Loucy (cell line): ENCODE results near the gene KRT80.

ENCODE experiments used
- H2AFZ ChIP-seq: fragments of 200-600 bp; sonication (generic); 2 replicates; pipeline ENCODE4 v1.6.0; 2016; ENCODE audit warnings: antibody characterized with exemption, mild to moderate bottlenecking, low read length, moderate library complexity
- H3F3A ChIP-seq: fragments of 200-600 bp; 2 replicates; pipeline ENCODE4 v1.6.0; 2016; ENCODE audit warnings: antibody characterized with exemption, low read depth, mild to moderate bottlenecking
- H3K27me3 ChIP-seq: fragments of 200-600 bp; sonication (generic); 2 replicates; pipeline ENCODE4 v1.6.1; 2014; ENCODE audit warnings: low read length, mild to moderate bottlenecking; ENCODE audit not compliant: insufficient read depth, poor library complexity, severe bottlenecking
- H3K36me3 ChIP-seq: fragments of 200-600 bp; sonication (generic); 2 replicates; pipeline ENCODE4 v1.6.1; 2016; ENCODE audit warnings: low read length; ENCODE audit not compliant: insufficient read depth
- H3K4me1 ChIP-seq: fragments of 200-600 bp; sonication (generic); 2 replicates; pipeline ENCODE4 v1.5.1; 2014; ENCODE audit warnings: low read length, mild to moderate bottlenecking; ENCODE audit not compliant: insufficient read depth, poor library complexity, severe bottlenecking
- H3K4me2 ChIP-seq: fragments of 200-600 bp; sonication (generic); 2 replicates; pipeline ENCODE4 v1.6.0; 2014; ENCODE audit warnings: antibody characterized with exemption, low read length, low read depth, mild to moderate bottlenecking; ENCODE audit not compliant: poor library complexity, severe bottlenecking
- H3K4me3 ChIP-seq: fragments of 200-600 bp; sonication (generic); 2 replicates; pipeline ENCODE4 v1.5.1; 2014; ENCODE audit warnings: low read length, mild to moderate bottlenecking, mixed read lengths; ENCODE audit not compliant: poor library complexity, severe bottlenecking
- H3K79me2 ChIP-seq: fragments of 200-600 bp; sonication (generic); 2 replicates; pipeline ENCODE4 v1.6.1; 2014; ENCODE audit warnings: low read length; ENCODE audit not compliant: insufficient read depth
- H3K9ac ChIP-seq: fragments of 200-600 bp; sonication (generic); 2 replicates; pipeline ENCODE4 v1.6.0; 2014; ENCODE audit warnings: mild to moderate bottlenecking, low read depth, low read length, moderate library complexity; ENCODE audit not compliant: poor library complexity, severe bottlenecking
- H3K9me2 ChIP-seq: fragments of 200-600 bp; sonication (generic); replicated peaks from 2 replicates; pipeline ENCODE4 v1.6.1; 2016; ENCODE audit warnings: low read depth, low read length, mixed read lengths
- H3K9me3 ChIP-seq: fragments of 200-600 bp; sonication (generic); 2 replicates; pipeline ENCODE4 v1.6.1; 2014; ENCODE audit warnings: mild to moderate bottlenecking, antibody characterized with exemption, low read length, low read depth; ENCODE audit not compliant: insufficient read depth
- H4K20me1 ChIP-seq: fragments of 200-600 bp; sonication (generic); 2 replicates; pipeline ENCODE4 v1.6.0; 2014; ENCODE audit warnings: antibody characterized with exemption, low read length, mild to moderate bottlenecking; ENCODE audit not compliant: insufficient read depth, poor library complexity, severe bottlenecking
- EZH2phosphoT487 ChIP-seq: fragments of 200-600 bp; IDR thresholded peaks from 2 replicates; pipeline ENCODE4 v1.6.1; 2018; ENCODE audit warnings: antibody characterized with exemption, mild to moderate bottlenecking, moderate library complexity, borderline replicate concordance
- TF ChIP-seq, protein P1 (sequence below): fragments of 200-600 bp; sonication (generic); conservative IDR thresholded peaks from 2 replicates; pipeline ENCODE4 v1.5.1; 2014; ENCODE audit warnings: mild to moderate bottlenecking, antibody characterized with exemption, low read length

Gene KRT80

DNA sequence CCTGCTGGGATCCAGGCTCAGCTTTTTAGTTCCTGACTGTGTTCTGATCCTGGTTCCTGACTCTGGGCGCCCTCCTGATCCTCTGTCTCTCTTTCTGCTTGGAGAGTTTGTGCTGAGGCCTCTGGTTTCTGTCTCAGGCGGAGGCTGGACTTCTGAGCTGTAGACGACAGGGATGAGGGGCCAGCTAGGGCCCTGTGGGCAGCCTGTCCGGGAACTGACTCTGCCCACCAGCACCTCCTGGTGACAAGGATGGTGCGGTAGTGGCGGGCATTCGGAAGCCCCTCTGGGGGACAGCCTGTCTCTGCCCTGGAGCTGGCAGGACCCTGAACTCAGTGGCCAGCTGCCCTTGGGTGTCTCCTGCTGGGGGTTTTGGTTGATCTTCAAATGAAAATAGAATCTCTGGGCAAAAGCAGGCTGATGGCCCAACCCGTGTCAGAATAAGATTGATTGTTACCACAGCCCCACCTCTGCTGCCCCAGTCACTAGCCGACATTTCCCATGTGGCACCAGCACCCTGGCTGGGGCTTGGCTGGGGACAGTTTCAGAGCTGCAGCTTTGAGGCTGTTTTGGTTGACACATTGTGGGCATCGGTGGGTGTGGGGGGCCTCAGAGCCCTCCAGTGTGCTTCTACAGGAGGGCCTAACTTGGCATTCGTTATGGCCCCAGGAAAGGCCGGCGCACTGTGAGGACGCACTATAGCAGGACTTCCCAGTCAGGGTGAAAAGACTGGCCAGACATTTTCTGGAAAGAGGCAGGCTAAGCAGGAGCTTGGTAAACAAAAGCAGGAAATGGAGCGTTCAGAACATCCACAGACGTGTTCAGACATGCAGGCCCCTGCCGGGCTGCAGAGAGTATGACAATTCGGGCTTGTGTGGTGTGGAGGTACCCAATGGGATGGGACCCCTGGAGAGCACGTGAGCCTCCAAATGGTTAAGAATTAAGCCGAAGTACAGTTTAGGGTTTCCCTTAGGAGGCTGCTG lies 16.2 kb downstream of the KRT80 start:
- H3K27me3 ChIP-seq, result no peaks in the 10 kb centered on the region
- H2AFZ ChIP-seq, result no peak overlapping the region
- no peaks in the 10 kb centered on the region for H3K79me2 ChIP-seq
- no peak overlapping the region for H3K4me2 ChIP-seq
- H3K4me1 ChIP-seq, result peaks cover 10% of the 10 kb centered on the region
- H3K9ac ChIP-seq, result peak overlapping the region; percentile 27
- H3F3A ChIP-seq, result no peaks in the 10 kb centered on the region
- H4K20me1 ChIP-seq, result no peaks in the 10 kb centered on the region
- no peaks in the 10 kb centered on the region for H3K9me3 ChIP-seq
- H3K36me3 ChIP-seq, result no peaks in the 10 kb centered on the region
- no peaks in the 10 kb centered on the region for H3K9me2 ChIP-seq
- no peak for TF ChIP-seq EZH2phosphoT487
- TF ChIP-seq, protein P1, sequence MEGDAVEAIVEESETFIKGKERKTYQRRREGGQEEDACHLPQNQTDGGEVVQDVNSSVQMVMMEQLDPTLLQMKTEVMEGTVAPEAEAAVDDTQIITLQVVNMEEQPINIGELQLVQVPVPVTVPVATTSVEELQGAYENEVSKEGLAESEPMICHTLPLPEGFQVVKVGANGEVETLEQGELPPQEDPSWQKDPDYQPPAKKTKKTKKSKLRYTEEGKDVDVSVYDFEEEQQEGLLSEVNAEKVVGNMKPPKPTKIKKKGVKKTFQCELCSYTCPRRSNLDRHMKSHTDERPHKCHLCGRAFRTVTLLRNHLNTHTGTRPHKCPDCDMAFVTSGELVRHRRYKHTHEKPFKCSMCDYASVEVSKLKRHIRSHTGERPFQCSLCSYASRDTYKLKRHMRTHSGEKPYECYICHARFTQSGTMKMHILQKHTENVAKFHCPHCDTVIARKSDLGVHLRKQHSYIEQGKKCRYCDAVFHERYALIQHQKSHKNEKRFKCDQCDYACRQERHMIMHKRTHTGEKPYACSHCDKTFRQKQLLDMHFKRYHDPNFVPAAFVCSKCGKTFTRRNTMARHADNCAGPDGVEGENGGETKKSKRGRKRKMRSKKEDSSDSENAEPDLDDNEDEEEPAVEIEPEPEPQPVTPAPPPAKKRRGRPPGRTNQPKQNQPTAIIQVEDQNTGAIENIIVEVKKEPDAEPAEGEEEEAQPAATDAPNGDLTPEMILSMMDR, result no peak; the same call in 1 of the 2 replicates
- H3K4me3 ChIP-seq, result no peak overlapping the region

DNA sequence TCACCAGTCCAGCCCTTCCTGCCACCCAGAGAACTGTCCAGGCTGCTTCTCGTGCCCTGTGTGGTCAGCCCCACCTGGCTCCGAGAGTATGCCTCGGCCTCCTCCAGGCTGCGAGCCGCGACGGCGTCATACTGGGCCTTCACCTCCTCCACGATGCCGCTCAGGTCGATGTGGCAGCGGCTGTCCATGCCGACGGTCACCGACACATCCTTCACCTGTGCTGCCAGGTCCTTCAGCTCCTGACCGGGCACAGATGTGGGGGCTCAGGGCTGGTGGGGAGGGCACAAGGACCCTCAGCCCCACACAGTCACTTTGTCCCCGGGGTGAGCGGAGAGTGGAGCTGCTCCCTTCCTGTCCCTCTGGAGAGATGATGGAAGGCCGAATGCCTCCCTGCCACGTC lies 18.3 kb downstream of the KRT80 start:
- Histone ChIP-seq H3K4me1 (peaks cover 3% of the 10 kb centered on the region), H3K9me3 (no peaks in the 10 kb centered on the region), H3K9ac (no peak overlapping the region), H3K27me3 (no peaks in the 10 kb centered on the region), H3F3A (no peaks in the 10 kb centered on the region), H3K36me3 (no peaks in the 10 kb centered on the region), H3K79me2 (no peaks in the 10 kb centered on the region), H2AFZ (no peak overlapping the region), H3K4me3 (no peak overlapping the region), H3K4me2 (no peak overlapping the region), H4K20me1 (no peaks in the 10 kb centered on the region), H3K9me2 (no peaks in the 10 kb centered on the region)
- TF ChIP-seq EZH2phosphoT487, result no peak
- TF ChIP-seq, protein P1, result no peak

DNA sequence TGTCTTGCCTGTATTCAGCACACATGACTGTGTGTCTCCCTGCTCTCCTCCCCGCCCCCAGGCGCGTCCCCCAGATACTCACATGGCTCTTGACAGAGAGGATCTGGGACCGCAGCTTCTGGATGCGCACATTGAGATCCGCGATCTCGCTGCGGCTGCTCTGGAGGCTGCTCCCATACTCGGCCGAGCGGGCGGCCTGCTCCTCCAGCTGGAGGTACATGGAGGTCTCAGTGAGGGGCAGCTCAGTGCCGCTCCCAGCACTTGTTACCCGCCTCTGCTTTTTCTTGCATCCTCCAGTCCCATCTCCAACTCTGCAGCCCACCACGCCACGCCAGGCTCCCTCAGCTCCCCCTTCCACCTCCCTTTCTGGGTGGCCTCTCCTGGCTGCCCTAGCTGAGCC lies 18.9 kb downstream of the KRT80 start:
- H3K9me3 ChIP-seq, result no peaks in the 10 kb centered on the region
- no peak for TF ChIP-seq EZH2phosphoT487
- TF ChIP-seq, protein P1, result no peak
- H3K9ac ChIP-seq, result no peak overlapping the region
- no peaks in the 10 kb centered on the region for H3K36me3 ChIP-seq
- H3K4me3 ChIP-seq, result no peak overlapping the region
- H2AFZ ChIP-seq, result no peak overlapping the region
- H3K79me2 ChIP-seq, result no peaks in the 10 kb centered on the region
- H3K27me3 ChIP-seq, result no peaks in the 10 kb centered on the region
- H3K9me2 ChIP-seq, result no peaks in the 10 kb centered on the region
- no peak overlapping the region for H3K4me2 ChIP-seq
- H4K20me1 ChIP-seq, result no peaks in the 10 kb centered on the region
- no peaks in the 10 kb centered on the region for H3F3A ChIP-seq
- peaks cover 3% of the 10 kb centered on the region for H3K4me1 ChIP-seq
